GM19455 (cell line): ENCODE measurements around the gene ATL1.
A peak's percentile ranks its signal among the peaks of the same experiment; 100 is the strongest.
"Not testable (repeated sequence)": the region's sequence is repeated elsewhere in the genome, so short reads cannot be mapped to it uniquely, and the experiment has no call there.

Experiments used
- ATAC-seq: cut with Tn5 transposase; IDR thresholded peaks from one replicate; pipeline ENCODE4 v1.9.1; 2021; ENCODE audit not compliant: unreplicated experiment

Gene ATL1

DNA sequence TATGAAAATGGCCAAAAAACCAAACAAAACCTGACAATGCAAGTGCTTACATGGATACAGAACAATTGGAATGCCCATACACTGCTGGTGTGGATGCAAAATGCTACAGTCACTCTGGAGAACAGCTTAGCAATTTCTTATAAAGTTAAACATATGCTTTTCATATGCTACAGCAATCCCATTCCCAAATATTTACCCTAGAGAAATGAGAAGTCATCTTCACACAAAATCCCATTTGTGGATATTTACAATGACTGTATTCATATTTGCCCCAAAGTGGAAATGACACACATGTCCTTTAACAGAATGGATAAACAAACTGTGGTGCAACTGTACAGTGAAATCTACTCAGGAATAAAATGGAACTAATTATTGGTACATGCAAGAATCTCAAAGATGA is 87.8 kb downstream of the ATL1 start:
- ATAC-seq: no peak

GRCh38 chr14:50649691-50650090 is 89.7 kb downstream of the ATL1 start:
- ATAC-seq: no peak

DNA sequence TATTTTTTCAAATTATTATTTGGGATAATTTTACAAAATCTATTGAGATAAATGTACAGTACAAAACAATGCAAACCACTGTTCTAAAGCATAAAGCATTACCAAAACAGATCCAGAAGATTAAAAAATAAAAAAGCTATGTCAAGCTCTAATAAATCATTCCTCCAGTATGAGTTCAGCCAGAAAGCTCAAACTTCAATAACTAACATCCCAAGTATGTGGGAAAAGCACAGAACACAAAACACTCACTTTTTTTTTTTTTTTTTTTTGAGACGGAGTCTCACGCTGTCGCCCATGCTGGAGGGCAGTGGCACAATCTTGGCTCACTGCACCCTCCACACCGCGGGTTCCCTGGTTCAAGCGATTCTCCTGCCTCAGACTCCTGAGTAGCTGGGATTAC is 96.8 kb downstream of the ATL1 start:
- ATAC-seq: no peak

DNA sequence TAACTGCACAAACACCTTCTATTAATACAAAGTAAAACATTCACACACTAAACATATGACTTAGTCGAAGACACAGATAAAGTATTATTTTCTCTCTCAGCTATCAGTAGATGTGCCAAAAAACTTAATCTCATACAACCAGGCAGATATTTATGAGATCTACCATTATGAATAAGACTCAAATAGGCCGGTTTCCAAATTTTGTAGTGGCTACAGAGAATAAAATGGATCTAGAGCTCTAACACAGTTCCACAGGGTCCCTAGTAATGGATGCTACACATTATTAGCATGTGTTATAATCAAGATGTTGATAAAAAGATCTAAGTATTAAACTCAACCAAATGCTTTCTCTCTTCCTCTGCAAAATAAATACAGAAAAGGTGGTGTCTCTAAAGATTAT is 97.8 kb downstream of the ATL1 start:
- no peak for ATAC-seq

- ATAC-seq: no peak
Measured at GRCh38 chr14:50658203-50658602, 98.3 kb downstream of the ATL1 start.

DNA sequence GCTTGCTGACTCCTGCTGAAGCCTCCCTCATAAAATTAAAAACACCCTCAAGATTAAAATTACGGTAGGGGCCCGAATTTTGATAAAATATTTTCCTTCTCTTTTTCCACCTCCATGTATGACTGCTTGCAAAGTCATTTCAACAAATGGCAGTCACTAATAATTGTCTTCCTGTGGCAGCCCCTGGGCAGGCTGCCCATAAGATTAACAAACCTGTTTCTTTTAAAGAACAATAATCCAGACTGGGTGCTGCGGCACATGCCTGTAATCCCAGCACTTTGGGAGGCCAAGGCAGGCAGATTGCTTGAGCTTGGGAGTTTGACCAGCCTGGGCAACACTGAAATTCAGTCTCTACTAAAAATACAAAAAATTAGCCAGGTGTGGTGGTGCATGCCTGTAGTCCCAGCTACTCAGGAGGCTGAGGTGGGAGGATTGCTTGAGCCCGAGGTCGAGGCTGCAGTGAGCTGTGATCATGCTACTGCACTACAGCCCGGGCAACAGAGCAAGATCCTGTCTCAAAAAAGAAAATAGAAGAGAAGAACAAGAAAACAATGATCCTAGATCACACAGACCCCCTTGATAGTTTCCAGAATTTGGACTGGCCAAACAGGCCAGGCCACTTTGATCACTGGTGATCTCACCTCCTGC is 99.5 kb downstream of the ATL1 start:
- no peak for ATAC-seq

DNA sequence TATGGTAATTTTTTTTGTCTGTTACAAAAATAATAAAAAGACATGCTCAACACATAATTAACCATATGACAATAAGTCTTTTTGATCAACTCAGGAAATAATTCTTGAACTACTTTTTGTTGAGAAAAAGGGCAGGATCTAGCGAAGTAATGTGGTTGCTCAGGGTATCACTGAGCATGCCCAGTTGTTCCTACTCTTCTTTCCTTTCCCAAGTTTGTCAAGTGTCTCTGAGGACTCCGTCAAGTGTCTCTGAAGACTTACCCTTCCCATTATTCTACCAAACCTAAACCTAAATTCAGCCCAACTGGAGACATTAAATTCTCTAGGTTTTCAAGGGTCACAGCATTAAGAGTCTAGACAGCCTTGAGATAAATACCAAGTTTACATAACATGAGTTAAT is 104.6 kb downstream of the ATL1 start:
- ATAC-seq: not testable (repeated sequence)

DNA sequence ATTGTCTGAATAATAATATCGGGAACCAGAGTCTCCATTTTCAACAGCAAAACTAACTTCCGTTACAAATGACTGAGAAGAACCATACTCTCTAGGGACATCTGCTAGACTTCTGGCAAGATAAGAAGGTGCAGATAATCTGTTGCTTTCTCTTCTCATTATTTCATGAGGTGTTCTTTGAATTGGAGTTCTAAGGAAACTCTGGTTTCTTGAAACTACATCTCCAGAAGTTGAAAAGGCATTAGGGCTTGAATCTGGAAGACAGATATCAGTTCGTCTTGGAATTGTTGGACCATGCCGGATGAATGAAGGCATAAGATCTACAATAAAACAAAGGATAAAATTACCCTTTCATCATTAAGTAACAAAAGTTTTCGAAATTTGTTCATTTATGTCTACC is 105.4 kb downstream of the ATL1 start:
- not testable (repeated sequence) for ATAC-seq

GRCh38 chr14:50666772-50667683 is 107.1 kb downstream of the ATL1 start:
- no peak for ATAC-seq

DNA sequence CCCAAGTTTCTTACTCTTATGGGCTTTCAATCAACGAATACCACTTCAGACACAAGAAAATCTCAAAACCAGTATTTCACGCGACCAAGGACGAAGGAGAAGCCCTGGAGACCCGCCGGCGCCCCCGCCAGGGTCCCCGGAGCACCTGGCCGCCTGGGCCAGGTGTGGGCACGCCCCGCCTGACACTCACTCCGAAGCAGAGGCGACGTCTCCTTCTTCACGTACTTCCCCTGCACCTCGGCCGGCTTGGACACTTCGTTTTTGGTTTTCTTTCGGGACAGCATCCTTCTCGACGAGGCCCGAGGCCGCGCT is 107.7 kb downstream of the ATL1 start:
- ATAC-seq: peak; percentile 55

DNA sequence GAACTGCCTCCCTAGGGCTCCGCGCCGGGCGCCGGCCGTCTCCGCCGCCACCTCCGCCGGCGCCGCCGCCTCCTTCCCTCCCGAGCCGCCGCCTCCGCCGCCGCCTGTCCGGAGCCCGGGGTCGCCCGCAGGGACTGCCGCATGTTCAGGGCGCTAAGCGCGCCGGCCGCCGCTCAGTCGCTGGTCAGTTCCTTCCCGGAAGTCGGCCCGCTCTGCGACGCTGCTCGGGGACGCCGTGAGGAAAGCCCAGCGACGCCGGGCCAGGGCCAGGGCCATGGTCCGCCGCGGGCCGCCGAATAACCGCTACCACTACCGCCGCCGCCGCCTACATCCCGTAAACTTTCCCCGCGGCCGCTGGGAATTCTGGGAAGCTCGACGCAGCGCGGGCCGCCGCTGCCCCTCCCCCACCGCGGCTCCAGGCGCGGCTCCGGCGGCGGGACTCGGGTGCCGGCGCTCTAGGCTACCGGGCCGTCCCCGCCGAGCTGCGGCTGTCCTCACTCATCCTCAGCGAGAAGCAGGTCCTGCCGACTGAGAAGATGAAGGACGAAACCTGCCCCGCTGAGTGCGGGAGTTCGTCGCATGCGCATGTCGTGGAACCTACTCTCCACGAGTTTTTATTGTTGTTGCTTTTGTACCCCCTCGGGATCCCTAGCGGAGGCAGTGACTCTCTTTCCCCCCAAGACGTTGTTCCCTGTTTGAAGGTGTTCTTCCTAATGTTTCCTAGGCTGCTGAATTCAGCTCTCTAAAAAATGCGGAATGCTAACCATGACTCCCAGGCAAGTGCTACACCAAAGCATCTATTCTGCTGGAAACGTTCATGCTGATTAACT is 108.3 kb downstream of the ATL1 start, which contains the start of gene SAV1:
Gene SAV1 (minus strand): TSS at position 311 of the 830 bp plus-strand sequence. CDS start 339 bp downstream, outside the sequence.
- peak; percentile 60 for ATAC-seq

GRCh38 chr14:50668826-50669143 is 108.8 kb downstream of the ATL1 start:
- ATAC-seq: no peak

DNA sequence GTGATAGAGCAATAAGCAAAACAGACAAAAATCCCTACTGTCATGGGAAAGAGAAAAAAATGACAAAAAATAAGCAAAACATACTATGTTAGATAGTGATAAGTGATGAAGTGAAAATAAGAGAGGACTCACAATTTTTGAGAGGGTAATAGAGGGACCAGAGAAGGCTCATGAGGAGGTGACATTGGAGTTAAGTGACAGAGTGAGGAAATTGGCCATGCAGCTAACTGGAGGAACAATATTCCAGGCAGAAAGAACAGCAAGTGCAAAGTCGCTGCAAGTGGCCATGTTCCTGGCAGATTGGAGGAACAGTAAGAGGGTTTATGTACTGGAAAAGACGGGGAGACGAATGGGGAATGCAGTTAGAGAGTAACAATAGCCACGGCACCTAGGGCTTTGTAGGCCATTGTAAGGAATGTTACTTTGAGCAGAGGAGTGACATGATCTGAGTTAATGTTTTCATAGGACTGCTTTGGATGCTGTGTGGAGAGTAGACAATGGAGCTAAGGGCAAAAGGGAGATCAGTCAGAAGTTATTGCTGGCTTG is 109.6 kb downstream of the ATL1 start:
- ATAC-seq: no peak

- ATAC-seq: no peak
Measured at GRCh38 chr14:50670196-50670865, 110.4 kb downstream of the ATL1 start.

- ATAC-seq: no peak
Measured at GRCh38 chr14:50670866-50671256, 110.9 kb downstream of the ATL1 start.

DNA sequence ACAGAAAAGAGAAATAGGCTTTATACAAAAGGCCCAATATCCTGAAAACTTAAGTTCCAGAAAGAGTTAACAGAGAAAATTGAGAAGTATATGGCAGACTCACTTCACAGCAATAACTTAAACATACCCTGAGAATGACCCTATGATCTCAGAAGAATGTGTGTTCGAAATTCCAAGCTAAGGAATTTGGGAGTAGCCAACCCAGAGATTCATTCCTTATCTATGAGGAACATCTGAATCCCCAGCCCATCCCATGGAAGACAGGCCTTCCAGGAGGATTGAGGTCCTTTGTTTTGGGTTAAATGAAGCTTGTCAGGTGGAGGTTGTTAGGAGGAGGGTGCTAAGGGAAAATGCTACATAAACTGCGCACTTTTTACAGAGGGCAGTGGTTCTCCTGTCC is 115.7 kb downstream of the ATL1 start:
- no peak for ATAC-seq

GRCh38 chr14:50676814-50677516 is 117.0 kb downstream of the ATL1 start:
- ATAC-seq: no peak

DNA sequence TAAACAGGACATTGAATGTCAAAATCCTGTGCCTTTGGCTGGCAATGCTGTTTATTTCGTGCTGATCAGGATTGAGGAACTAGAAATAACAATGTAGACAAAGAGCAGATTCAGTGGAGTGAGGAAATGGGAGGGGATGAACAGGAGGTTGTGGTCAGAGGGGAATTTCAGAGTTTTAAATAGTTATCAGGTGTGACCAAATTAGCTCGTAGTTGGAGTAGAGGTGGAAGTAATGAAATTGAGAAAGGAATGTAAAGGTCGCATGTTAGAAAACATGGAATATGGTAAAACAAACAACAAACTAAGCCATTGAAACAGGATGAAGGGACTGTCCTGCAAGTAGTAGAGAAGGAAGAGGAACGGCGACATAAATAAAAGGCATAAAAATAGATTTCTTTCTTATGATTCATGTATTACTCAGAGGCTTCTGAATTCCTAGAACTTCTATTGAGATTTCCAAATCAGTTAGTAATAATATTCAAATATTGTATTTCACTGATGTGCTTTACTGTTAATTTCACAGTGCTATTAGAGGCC is 117.7 kb downstream of the ATL1 start:
- ATAC-seq: no peak

GRCh38 chr14:50678163-50678562 is 118.2 kb downstream of the ATL1 start:
- ATAC-seq: no peak

- no peak for ATAC-seq
Measured at GRCh38 chr14:50679674-50680073, 119.7 kb downstream of the ATL1 start.
